GM19468 (cell line): ENCODE results near the gene MBTPS1.

ENCODE experiments used
- ATAC-seq: cut with Tn5 transposase; IDR thresholded peaks from one replicate; pipeline ENCODE4 v1.9.1; 2021; ENCODE audit warnings: mild to moderate bottlenecking, moderate library complexity, moderate number of reproducible peaks; ENCODE audit not compliant: unreplicated experiment; ENCODE audit errors: extremely low read depth

The MBTPS1 gene

DNA sequence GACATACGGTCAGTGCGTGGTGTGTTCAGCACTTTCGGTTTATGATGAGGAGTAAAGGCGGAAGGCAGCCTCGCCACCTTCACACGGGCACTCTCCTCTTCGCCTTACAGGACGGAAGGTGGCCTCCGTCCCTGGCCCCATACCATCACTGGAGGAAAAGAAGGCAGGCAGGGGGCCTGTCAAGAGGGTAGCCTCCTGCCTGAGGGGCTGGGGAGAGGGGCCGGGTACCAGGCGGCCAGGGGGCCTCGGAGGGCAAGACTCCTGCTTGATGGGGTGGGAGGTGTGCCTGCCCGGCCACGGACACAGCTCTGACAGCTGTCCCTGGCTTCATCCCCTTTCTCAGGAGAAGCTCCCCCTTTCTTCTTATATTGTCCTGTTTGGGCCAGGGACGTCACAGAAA, 58.5 kb downstream of the MBTPS1 start:
- ATAC-seq, result no peak

DNA sequence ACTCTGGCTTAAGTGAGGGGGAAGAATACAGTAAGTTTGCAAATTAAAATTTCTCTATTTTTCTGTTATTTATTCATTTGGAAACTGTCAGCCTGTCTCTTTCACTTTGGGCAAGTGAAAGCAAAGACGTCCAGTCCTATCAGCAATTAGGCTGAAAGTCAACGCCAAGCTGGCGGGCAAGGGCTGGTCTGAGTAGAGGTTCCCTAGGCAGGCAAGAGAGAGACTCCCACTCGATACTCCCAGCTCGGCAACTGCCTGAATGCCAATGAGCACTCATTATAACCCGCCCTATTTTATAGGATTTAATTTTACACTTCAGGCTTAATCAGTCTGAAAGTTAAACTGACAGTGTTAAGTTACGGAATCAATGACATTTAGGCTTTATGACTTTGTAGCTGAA, 59.8 kb downstream of the MBTPS1 start:
- no peak for ATAC-seq

DNA sequence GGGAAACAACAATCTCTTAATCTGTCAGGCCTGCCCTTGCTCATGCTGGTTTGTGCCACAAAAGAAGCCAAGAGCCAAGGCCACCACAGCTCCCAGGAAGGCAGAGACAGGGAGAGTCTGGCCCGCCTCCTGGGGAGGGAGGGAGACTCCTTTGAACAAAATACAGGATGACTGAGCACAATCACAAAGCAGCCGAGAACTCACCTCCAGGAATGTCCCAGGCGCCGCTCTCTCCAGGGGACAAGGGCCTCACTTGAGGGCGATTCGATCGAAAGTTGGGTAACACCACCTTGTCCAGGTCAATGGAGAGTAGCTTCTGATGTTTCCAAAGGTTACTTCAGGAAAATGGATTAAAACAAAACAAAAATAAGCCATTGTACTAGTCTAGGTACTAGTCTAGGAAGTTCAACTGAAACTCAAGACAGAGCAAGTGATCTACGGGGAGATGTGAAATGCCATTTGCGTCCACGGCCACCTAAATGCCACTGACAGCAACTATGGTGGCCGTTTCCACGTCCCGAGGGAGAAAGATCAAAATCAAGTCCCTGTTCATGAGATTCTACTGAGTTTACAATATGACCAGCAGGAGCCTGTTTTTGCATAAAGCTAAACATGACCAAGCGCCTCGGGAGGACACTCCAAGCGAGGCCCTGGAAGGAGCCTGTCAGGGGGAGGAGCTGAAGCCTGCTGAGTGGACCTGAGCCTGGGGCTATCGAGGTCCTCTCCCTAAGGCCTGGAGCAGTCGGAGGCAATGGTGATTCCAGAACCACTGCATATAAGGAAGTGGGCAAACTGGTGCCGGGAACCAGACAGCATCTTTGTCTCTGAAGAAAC, 60.7 kb downstream of the MBTPS1 start:
- ATAC-seq, result no peak

DNA sequence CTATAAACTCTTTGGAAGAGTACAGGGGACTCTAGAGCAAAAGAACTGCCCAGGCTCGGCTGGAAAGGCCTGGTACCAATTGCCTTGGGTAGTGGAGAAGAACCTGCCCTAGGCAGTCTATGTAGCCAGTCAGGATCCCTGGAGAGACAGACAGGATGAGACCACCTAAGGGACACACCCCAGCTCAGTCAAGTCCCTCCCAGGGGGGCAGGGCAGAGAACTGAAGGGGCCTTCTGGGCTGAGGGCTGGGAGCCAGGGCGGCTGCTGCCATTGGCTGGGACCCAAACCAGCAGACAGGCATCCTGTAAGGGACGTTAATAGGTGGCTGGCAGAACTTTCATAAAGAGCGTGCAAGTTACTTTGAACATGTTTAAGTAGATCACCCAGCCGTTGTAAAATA, 61.4 kb downstream of the MBTPS1 start:
- ATAC-seq, result no peak

DNA sequence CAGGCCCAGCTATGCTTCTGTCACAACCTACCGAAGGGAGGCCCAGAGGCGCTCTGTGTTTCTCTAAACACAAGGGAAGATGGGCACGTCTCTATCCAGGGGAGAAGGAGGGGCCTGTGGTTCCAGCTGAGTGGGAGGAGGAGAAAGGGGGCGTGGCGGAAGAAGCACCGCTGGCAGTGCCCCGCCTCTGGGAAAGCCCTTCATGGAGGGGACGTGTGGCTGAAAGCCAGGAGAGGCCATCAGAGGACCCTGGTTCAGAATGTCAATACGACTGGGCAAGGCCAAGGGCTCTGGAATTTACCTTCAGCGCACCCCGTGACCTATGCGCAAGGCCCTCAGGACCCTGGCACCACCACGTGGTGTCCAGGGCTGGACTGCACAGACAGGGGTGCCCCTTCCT, 61.8 kb downstream of the MBTPS1 start:
- ATAC-seq, result no peak

DNA sequence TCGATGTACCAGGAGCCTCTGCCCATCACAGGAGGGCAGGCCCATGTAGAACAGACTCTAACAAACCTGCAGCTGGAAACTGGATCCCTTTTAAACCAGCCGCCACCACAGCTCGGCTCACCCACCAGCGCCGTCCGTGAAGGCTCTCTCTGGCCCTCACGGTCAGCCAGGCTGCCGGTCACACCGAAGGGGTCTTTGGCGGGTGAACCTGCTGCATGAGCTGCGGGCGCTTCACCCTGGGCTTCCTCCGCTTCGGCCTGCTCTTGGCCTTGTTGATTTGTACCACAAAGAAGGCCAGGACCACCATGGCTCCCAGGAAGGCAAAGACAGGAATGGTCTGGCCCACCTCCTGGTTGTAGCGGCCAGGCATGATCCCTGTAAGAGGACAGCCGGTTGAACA, 62.5 kb downstream of the MBTPS1 start:
- no peak for ATAC-seq

DNA sequence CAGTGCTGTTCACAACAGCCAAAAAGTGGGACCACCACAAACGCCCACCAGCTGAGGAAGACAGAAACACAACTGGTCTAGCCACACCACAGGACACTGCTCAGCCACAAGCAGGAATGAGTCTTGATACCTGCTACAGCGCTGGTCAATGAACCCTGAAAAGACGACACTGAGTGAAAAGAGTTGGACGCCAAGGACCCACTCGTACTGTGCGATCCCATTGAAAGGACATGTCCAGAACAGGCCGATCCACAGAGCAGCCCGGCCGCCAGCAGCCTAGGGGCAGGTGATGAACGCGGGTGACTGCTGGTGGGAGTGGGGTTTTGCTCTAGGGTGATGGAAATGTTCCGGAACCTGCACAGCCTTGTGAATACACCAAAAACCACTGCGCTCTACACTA, 63.5 kb downstream of the MBTPS1 start:
- ATAC-seq, result no peak

DNA sequence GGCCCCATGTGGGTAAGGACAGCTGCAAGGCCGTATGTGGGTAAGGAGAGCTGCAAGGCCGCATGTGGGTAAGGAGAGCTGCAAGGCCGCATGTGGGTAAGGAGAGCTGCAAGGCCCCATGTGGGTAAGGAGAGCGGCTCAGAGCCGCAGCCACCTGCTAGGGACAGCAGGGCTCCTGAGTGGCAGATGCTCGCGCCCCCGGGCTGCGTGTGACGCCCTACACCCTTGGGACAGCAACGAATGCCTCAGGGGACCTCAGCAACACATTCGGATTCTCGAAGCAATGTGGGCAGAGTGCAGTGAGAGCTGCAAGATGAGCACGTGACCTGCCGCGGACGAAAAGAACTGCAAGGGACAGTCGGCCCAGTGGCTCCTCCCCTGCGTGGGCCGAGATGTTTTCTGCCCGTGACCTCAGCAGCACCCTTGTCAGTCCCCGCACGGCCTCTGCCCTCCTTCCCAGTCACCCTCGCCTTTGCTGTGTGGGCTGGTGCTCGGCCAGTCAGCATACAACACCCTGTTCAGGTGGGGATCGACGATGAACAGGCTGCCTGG, 64.6 kb downstream of the MBTPS1 start:
- no peak for ATAC-seq

DNA sequence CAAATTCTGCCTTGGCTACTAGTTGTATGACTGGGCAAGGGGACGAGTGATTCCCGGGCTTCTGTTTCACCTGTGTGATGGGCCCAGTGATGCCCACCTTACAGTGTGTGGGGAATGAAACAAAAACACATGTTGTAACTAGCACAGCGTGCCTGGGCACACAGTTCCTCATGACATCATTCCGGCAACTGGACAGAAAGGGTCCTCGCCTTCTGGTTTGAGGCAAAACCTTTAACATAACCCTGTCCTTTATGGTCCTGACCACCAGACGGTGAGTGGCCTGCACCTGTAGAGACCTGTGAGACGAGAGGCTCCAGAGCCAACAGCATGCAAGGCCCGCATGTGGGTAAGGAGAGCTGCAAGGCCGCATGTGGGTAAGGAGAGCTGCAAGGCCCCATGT, 66.4 kb downstream of the MBTPS1 start:
- no peak for ATAC-seq

DNA sequence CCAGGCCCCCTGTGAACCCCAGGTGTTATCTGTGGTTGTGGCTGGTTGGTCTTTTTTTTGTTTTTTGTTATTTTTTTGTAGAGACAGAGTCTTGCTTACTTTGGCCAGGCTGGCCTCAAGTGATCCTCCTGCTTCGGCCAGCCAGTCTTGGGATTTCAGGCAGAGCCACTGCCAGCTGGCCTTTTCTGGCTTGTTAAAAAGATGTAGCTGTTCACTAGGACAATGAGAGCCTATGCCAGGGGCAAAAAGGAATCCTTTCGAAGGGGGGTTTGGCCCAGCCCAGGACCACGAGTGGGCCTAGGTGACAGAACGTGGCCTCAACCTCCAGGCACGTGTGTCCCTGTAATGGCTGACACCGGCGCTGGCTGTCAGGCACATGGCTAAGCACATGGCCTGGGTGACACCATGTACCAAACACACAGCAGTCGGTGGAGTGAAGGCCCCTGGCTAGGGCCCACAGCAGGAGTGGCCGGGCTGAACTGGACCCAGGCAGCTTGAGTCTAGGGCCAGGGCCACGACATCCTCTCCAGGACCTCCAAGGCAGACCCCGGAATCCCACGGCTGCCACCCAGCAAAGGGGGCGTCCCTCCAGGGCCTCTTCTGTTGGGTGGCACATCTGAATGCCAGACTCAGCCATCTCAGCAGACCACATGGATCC, 67.2 kb downstream of the MBTPS1 start:
- no peak for ATAC-seq

DNA sequence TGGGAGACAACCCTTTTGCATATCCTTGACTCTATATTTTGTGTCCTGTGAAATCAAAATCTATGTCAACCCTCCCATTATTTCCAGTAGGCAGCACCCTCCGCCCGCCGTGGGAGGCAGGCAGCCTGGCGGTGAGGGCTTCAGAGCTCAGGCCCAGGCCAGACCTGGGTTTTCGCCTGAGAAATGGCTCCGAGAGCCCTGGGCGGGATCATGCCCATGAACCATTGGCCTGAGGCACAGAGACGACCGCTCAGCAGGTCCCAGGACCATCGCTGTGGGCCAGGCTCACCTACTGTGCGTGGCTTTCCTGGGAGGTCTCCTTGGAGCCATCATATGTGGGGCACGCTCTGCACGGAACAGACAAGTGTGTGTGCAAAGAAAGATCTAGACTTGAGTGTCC, 67.9 kb downstream of the MBTPS1 start:
- ATAC-seq, result no peak

DNA sequence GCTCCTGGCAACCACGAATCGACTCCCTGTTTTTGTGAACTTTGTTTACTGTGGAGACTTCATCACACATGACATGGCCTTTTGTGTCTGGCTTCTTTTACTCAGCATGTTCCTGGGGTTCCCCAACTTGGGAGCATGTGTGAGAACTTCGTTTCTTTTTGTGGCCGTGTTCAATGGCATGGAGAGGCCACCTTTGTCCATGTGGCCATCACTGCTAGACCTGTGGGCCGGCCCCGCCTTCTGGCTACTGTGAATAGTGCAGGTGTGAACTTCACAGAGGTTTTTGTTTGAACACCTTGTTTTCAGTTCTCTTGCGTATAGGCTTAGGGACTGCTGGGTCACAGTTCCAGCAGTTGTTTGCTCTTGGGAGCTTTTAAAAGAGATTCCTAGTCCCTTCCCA, 68.5 kb downstream of the MBTPS1 start:
- ATAC-seq, result no peak

DNA sequence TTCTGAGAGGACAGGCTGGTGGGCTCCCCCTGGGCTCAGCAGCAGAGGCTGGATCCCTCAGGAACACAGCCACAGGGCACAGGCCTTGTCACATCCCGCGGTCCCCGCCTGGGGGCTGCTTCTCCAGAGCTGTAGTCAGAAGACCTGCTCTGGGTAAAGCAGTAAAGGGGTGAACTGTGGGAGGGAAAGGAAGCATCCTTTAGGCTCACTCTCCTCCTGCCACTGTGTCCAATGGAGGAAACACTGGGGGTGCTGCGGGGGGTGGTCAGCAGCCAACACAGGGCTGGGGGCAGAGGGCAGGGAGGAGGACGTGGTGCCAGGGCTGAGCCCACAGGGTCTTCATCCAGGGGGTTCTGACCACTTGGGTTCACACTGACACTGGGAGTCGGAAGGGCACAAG, 69.1 kb downstream of the MBTPS1 start:
- ATAC-seq, result no peak

DNA sequence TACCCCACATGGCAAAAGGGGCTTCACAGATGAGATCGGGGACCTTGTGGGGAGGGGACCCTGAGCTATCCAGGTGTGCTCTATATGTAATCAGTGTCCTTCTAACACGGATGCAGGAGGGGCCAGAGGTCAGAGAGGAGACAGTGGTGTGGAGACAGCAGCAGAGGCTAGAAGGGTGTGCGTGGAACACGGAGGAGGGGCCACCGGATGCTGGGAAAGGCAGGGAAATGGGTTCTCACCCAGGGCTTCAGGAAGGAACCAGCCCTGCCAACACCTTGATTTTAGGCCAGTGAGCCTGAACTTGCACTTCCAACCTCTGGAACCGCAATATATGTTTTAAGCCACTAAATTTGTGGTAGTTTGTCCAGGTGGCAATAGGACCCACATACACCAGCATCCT, 69.5 kb downstream of the MBTPS1 start:
- no peak for ATAC-seq

DNA sequence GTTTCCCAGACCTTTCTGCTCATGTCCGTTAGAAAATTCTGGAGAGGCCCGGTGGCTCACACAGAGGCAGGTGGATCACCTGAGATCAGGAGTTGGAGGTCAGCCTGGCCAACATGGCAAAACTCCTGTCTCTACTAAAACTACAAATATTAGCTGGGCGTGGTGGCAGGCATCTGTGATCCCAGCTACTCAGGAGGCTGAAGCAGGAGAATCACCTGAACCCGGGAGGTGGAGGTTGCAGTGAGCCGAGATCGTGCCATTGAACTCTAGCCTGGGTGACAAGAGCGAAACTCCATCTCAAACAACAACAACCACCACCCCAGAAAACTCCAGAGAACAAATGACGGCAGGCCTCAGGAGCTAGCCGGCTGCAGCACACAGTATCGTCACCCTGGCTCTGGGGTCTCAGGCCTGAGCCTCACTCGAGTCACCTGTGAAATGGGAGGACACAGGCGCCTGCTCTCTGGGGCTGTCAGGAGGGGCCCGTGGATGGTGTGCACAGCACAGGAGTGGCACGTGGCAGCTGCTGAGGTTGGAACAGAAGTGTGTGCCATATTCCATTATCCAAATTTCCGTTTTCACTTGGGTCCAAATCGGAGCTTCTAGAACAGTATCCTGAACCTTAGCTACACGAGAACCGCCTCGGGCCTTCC, 70.8 kb downstream of the MBTPS1 start:
- no peak for ATAC-seq

DNA sequence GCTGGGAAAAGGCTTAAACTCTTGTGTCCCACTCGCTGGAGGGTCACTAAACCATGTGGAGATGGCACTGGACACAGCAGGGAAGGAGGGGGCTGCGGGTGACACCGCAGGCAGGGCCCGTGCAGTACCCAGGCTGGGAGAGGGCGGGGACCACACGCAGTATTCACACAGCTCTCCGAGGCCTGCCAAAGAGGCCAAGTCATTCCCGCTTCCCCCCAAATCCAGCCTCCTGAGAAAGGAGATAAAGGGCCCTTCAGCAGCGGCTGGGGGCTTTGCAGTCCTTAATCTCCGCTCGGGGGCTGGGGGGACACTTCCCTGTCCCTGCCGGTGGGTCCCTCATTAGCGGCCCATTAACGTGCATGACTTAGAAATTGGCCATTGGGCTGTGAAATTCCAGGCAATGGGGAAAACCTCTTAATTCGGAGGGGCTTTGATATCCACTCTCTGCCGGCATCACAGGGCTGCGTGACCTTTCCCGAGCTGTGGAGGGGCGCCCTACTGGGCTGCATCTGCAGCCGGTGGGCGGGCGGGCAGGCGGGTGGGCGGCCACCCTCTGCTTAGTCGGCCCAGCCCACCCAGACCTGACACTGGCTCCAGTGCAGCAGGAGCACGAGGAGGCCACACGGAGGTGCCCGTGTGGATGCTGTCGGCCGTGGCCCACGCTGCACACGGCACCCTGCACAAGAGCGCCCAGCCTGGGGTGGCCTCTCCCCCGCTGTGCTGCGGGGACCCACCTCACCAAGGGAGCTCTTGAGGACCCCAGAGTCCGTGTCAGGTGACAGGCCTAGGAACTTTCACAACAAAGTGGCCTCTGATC, 71.5 kb downstream of the MBTPS1 start:
- ATAC-seq, result no peak

DNA sequence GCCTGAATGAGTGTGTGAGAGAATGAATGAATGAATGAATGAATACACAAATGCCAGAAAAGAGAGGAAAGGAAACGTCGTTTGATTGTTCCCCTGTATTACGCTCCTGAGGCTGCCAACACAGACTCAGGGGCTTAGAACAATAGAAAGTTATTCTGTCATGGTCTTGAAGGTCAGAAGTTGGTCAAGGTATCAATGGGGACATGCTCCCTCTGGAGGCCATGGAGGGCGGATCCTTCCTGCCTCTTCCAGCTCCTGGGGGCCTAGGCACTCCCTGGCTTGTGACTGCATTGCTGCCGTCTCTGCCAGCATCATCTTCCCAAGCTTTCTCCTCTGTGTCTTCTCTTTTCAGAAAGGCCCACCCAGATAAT, 72.6 kb downstream of the MBTPS1 start:
- ATAC-seq, result no peak

DNA sequence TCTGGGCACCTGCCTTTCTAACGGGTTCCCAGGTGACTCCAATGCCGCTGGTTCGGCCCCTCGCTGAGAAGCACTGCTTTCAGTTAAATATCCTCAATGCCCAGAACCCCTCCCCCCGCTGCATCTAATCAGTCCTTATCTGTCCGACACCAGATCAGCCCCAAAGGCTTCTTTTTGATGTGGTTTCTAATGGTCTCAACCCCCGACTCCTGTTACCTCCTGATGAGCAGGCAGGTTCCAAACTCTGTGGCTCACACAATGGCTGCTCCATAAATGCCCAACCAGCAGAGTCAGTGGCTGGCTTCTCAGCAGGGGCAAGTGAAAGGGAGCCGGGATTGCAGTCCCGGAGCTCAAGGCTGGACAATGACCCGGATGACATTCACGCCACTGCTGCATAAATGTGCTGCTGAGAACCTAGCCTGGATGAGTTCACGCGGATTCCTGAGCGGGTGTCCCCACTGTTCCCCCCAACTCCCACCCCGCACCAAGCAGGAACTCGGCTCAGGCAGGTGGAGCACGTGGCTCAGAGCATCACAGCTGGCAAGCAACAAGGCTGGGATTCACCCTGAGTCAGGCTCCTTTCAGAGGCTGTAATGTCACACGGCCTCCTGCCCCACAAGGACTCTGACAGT, 73.1 kb downstream of the MBTPS1 start:
- ATAC-seq, result no peak

DNA sequence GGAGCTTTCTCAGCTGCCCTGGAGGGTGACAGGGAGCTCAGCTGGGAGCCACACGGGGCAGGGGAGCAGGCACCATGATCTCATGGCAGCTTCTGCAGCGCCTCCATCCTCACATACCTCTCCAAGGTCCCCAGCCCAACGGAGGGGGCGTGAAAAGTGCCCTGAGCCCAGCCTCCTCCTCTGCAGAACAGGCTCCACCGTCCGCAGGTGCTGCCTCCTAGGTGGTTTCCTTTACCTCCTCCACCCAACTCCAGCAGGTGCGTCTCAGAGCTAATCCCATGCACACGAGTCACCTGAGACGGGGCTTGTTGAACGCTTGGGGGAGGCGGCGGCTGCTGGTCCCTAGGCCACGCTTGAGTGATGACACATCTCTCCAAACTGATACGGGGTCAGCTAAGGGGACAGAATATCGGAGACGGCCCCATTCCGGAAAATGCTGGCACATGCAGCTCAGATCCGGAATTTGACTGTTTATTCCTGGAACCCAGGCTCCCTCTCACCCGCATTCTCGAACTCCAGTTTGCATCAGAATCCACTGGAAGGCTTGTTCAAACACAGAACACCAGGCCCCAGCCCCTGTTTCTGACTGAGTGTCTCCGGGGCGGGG, 73.8 kb downstream of the MBTPS1 start:
- no peak for ATAC-seq
